Measurements from ENCODE around the gene CDH4. TPM values are rescaled to one million over a fixed set of nuclear protein-coding genes. Genes with fewer than 3 reads are reported as not detected.

The CDH4 gene
- total and polyA plus RNA-seq, 2 of the 4 experiments (the other 2 are of a cell fraction): 1.6 to 3.5 TPM

DNA sequence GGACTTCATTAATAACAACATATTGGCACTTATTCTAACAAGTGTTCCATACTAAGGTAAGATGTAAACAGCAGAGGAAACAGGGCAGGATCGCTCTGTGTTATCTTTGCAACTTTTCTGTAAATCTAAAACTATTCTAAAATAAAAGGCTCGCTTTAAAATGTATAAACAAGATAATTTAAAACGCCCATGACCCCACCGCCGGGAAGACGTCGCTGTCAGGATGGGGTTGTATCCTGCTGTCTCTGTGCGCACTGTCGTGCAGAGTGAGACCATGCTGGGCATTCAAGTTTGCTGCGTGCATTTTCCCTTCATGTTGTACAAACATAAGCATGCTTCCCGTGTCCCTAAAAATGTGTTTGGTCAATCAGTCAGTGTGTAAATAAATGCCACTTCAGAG, 255.7 kb downstream of the CDH4 start:
- ATAC-seq (ENCODE audit: low read depth): no peak
- WGBS, 2 experiments (ENCODE audit: extremely low coverage in 2 of 2, insufficient read length in 1 of 2): no CpG with 5 or more reads among the region's 11 CpGs
- no peak for DNase-seq
- Histone ChIP-seq H4K91ac (ENCODE audit: insufficient read depth, low read depth, low read length) (no peak overlapping the region), H3K14ac (replicated peaks; ENCODE audit: low read depth, low read length) (no peak overlapping the region), H3K18ac (ENCODE audit: low read depth, low read length) (no peak overlapping the region), H3K9ac (ENCODE audit: low read depth, low read length) (no peak overlapping the region), H3K56ac (ENCODE audit: extremely low read depth, insufficient read depth, low read length) (no peak overlapping the region), H2AFZ (replicated peaks; ENCODE audit: low read length, poor library complexity) (no peak overlapping the region), H4K20me1 (ENCODE audit: insufficient read depth, low read length) (no peaks in the 10 kb centered on the region), H2BK15ac (ENCODE audit: low read depth, low read length) (no peak overlapping the region), H3K4ac (ENCODE audit: low read depth, low read length) (no peak overlapping the region), H3K27ac (ENCODE audit: insufficient read depth, low read length) (no peak overlapping the region), H4K8ac (ENCODE audit: low read depth in 2 of 2, low read length in 2 of 2) (no peak overlapping the region), H2AK5ac (ENCODE audit: low read depth, low read length) (no peak overlapping the region), H3K36me3 (ENCODE audit: control insufficient read depth, insufficient read depth, low read length) (no peaks in the 10 kb centered on the region), H3K27me3 (ENCODE audit: control insufficient read depth, insufficient read depth, low read length) (no peaks in the 10 kb centered on the region), H2AK9ac (replicated peaks; ENCODE audit: low read depth, low read length, poor library complexity) (no peak overlapping the region), H3K4me1 (ENCODE audit: control insufficient read depth, insufficient read depth, low read length) (no peaks in the 10 kb centered on the region), H3K23ac (ENCODE audit: low read depth, low read length) (no peak overlapping the region), H2BK5ac (ENCODE audit: low read depth, low read length, poor library complexity, severe bottlenecking) (no peak overlapping the region), H2BK20ac (ENCODE audit: low read depth, low read length) (no peak overlapping the region), H3K4me2 (ENCODE audit: low read depth, low read length) (no peak overlapping the region), H3K4me3 (ENCODE audit: insufficient read depth, low read depth, low read length) (no peak overlapping the region), H3K9me1 (ENCODE audit: insufficient read depth, low read length) (no peaks in the 10 kb centered on the region), H3K9me3 (ENCODE audit: control insufficient read depth, insufficient read depth, low read length) (no peaks in the 10 kb centered on the region; the same call in 1 of the 2 replicates), H3K79me1 (ENCODE audit: low read depth in 1 of 2, low read length in 2 of 2) (no peaks in the 10 kb centered on the region), H2BK120ac (ENCODE audit: low read depth, low read length) (no peak overlapping the region), H4K5ac (ENCODE audit: low read depth, low read length) (no peak overlapping the region)
- TF ChIP-seq FOS (IDR thresholded peaks at IDR 0.05; ENCODE audit: low read depth, low read length) (no peak), POLR2A (IDR thresholded peaks at IDR 0.05; ENCODE audit: low read depth, low read length) (no peak), CHD1 (IDR thresholded peaks at IDR 0.05; ENCODE audit: low read depth, low read length) (no peak)
- POLR2A ChIA-PET (ENCODE audit: unreplicated experiment): no interaction called here
- in situ Hi-C loops (cut with MboI; ENCODE audit: low sequenced_read_pairs): no loop called here
- BruUV-seq (replicated peaks): no TSS peak
- intact Hi-C loops (cut with micrococcal nuclease): no loop called here
- CTCF ChIA-PET: no interaction called here
- dilution Hi-C loops (cut with HindIII; ENCODE audit: low sequenced_read_pairs, unreplicated experiment): no loop called here

Measured in IMR-90 (cell line).